ENCODE measurements around the gene CCN6. TPM values are rescaled to one million over a fixed set of nuclear protein-coding genes. Genes with fewer than 3 reads are reported as not detected.
A peak's percentile ranks its signal among the peaks of the same experiment; 100 is the strongest.

The CCN6 gene
- total RNA-seq, 1 donor from 2014 or later = not detected

DNA sequence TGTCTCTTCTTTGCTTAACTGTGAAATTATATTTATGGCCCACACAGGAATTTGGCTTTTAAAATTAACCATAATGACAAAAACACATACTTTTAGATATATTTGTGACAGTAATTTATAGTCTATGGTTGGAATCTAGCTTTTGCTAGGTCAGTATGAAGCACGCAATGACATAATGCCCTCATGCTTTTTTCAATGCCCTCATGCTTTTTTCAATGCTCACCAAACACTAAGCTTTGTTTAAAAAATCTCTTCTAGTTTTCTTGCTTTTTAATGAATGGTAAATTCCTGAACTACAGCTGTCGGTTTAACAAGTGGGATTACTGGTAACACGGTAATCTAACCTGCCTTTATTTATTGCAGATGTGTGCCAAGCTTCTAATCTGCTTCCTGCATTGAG is 12.7 kb downstream of the CCN6 start:
- no peak for ATAC-seq
- Histone ChIP-seq H3K4me3 (no peak overlapping the region), H3K9me3 (no peaks in the 10 kb centered on the region), H3K4me1 (no peaks in the 10 kb centered on the region), H3K27me3 (no peaks in the 10 kb centered on the region), H3K27ac (no peak overlapping the region), H3K36me3 (peaks cover 29% of the 10 kb centered on the region)
- intact Hi-C loops (cut with DNase I) = no loop called here
- no peak for TF ChIP-seq CTCF (IDR thresholded peaks at IDR 0.05)
- DNase-seq = no peak

GRCh38 chr6:112081569-112081968 is 27.7 kb downstream of the CCN6 start:
- DNase-seq = no peak
- peaks cover 3% of the 10 kb centered on the region for H3K4me1 ChIP-seq
- no peak overlapping the region for H3K27ac ChIP-seq
- H3K36me3 ChIP-seq = peaks cover 52% of the 10 kb centered on the region
- intact Hi-C loops (cut with DNase I) = no loop called here
- TF ChIP-seq CTCF (IDR thresholded peaks at IDR 0.05) = no peak
- no peaks in the 10 kb centered on the region for H3K9me3 ChIP-seq
- no peaks in the 10 kb centered on the region for H3K27me3 ChIP-seq
- no peak overlapping the region for H3K4me3 ChIP-seq
- no peak for ATAC-seq

- H3K27ac ChIP-seq = no peak overlapping the region
- peaks cover 3% of the 10 kb centered on the region for H3K4me1 ChIP-seq
- DNase-seq (no peak), ATAC-seq (no peak)
- no peaks in the 10 kb centered on the region for H3K27me3 ChIP-seq
- intact Hi-C loops (cut with DNase I) = no loop called here
- peaks cover 19% of the 10 kb centered on the region for H3K36me3 ChIP-seq
- H3K4me3 ChIP-seq = no peak overlapping the region
- TF ChIP-seq CTCF (IDR thresholded peaks at IDR 0.05) = no peak
- no peaks in the 10 kb centered on the region for H3K9me3 ChIP-seq
Measured at GRCh38 chr6:112085286-112086065, 31.6 kb downstream of the CCN6 start.

- TF ChIP-seq CTCF (IDR thresholded peaks at IDR 0.05) = peak; percentile 27
- intact Hi-C loops (cut with DNase I) = no loop called here
- peak overlapping the region; percentile 83 for H3K4me3 ChIP-seq
- H3K27ac ChIP-seq = peak overlapping the region; percentile 90
- no peaks in the 10 kb centered on the region for H3K27me3 ChIP-seq
- DNase-seq (no peak), ATAC-seq (peak; percentile 27)
- no peaks in the 10 kb centered on the region for H3K9me3 ChIP-seq
- peaks cover 3% of the 10 kb centered on the region for H3K4me1 ChIP-seq
- H3K36me3 ChIP-seq = peaks cover 11% of the 10 kb centered on the region
Measured at GRCh38 chr6:112086744-112087135, 32.8 kb downstream of the CCN6 start.

GRCh38 chr6:112087136-112087911 is 33.4 kb downstream of the CCN6 start, which contains the start of the genes FAM229B and TUBE1:
Gene FAM229B (plus strand): TSS chr6:112087591. CDS start chr6:112099284, 11,693 bp downstream.
Gene TUBE1 (minus strand): TSS chr6:112087482. CDS start chr6:112087434, 48 bp downstream.
- intact Hi-C loops (cut with DNase I) = no loop called here
- peak; percentile 100 for ATAC-seq

More at GRCh38 chr6:112087136-112087911, 33.4 kb downstream of the CCN6 start, which contains the start of the genes FAM229B and TUBE1:
- Histone ChIP-seq H3K36me3 (peaks cover 11% of the 10 kb centered on the region), H3K27me3 (no peaks in the 10 kb centered on the region), H3K9me3 (no peaks in the 10 kb centered on the region), H3K4me1 (peaks cover 3% of the 10 kb centered on the region), H3K4me3 (peak within 1 kb of the TSS; percentile 83), H3K27ac (peak within 1 kb of the TSS; percentile 90)
- DNase-seq = peak; percentile 94
- TF ChIP-seq CTCF (IDR thresholded peaks at IDR 0.05) = peak; percentile 13
